Skin epidermis (tissue), 12 donors: Measurements from ENCODE around the gene CTNNA3.
"Not testable (repeated sequence)": the region's sequence is repeated elsewhere in the genome, so short reads cannot be mapped to it uniquely, and the experiment has no call there.

Experiments used
- H3K27ac ChIP-seq, 21 experiments: fragments of 200-600 bp; sonication (generic) in 11 of 21; one replicate each; pipeline ENCODE4 v1.5.0; 2020; ENCODE audit warnings: mild to moderate bottlenecking in 3 of 21, inconsistent platforms in 2 of 21, moderate library complexity in 2 of 21
- H3K4me3 ChIP-seq, 7 experiments: fragments of 200-600 bp; sonication (generic) in 2 of 7; one replicate each; pipeline ENCODE4 v1.5.0; 2020; ENCODE audit warnings: inconsistent platforms in 2 of 7, mild to moderate bottlenecking in 2 of 7, moderate library complexity in 1 of 7

CTNNA3 gene

DNA sequence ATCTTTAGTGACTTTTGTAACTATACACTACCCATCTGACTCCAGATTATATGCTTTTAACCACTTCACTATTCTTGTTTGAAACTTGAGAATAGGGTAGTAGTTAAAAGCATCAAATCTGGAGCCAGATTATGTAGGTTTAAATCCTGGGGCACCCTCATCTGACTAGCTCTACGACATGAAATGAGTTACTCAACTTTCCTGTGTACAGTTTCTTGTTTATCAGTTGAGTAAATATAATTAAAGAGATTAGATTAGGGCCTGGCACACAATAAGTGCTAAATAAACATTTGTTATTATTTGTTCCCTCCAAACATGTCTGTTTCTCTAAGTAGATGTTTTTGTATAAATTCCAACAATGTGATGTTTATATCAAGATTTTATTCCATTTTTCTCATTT lies 1255.4 kb downstream of the CTNNA3 start:
- Histone ChIP-seq H3K4me3 (no peak overlapping the region), H3K27ac (no peak overlapping the region)

DNA sequence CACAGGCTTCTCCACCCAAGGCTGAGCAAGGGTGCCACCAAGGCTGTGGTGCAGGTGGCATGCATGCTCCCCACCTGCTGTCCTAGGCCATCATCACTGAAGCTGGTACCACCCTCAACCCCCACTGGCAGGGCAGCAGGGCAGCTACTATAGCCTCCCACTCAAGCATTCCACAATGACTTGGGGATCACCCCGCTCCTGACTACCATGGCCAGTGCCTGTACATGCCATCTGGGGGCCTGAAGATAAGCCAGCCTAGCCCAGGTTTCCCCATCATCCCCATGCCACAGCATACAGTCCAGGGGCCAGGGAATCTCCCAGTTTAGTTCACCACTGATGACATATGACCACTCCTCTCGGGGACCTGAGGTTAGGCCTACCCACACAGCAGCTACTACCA lies 1281.1 kb downstream of the CTNNA3 start:
- Histone ChIP-seq H3K4me3 (no peak overlapping the region), H3K27ac (no peak overlapping the region)

DNA sequence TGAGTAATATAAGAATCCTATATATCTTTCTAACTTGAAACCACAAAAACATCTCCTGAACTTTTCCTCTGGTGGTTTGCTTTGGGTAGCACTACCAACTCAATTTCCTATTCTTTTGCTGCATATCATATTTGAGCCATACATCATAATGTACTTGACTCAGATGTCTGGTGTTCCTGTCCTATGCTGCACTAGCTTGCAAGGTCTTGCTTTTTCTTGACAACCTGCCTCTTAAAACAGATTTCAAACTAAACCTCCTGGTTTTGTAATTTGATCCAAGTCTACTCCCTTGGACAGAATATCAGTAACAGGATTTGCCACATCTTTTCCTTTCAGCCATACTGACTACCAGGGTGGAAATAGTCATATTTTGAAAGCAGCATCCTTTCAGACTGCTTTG lies 1290.4 kb downstream of the CTNNA3 start:
- H3K4me3 ChIP-seq: no peak overlapping the region
- no peak overlapping the region for H3K27ac ChIP-seq

DNA sequence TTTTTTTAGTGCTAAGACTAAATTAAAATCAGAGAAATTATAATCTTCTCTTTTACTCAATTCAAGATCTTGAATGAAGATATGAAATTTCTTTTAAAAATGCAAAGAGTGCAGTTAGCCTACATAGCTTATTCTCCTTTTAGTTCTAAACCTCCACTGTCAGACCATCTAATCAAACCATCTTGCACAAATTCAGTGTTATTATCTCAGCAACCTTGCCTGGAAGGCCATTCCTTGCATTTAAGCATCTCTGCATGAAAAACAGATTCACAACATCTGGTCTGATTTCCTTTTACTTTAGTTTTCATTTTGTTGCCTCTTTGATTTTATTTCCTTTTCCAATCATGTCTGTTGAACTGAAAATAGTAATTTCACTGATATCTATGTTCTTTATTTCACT lies 1297.3 kb downstream of the CTNNA3 start:
- no peak overlapping the region for H3K27ac ChIP-seq
- H3K4me3 ChIP-seq: no peak overlapping the region

DNA sequence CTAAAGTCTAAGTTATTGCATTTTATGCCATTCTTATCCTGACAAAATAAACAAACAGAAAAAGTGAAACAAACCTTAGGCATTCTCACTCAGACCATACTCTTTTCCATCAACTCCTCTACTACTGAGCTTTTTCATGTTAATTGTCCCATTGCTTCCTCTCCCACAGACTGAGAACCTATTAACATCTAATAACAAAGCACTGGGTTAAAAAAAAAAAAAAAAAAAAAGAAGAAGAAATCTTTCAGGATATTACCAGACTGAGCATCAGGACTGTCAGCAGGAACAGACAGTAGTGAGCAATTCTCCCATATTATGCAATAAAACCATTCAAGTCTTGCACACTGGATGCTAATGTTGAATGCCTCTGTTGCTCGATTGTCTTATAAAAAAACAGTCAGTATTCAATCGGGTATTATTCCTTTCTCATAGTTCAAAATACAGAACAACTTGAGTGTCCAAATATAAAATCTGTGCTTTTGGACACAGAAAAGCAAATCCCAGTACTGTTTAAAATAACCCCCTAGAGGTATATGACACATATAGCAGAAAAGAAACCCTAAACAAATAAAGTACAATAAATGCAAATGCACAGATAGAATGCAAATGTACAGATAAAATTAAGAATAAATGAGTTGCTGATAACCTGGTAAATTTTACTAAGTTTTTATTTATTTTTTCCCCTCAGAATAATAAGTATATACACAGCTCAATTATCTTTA lies 1301.5 kb downstream of the CTNNA3 start:
- H3K27ac ChIP-seq: no peak overlapping the region
- H3K4me3 ChIP-seq: no peak overlapping the region

DNA sequence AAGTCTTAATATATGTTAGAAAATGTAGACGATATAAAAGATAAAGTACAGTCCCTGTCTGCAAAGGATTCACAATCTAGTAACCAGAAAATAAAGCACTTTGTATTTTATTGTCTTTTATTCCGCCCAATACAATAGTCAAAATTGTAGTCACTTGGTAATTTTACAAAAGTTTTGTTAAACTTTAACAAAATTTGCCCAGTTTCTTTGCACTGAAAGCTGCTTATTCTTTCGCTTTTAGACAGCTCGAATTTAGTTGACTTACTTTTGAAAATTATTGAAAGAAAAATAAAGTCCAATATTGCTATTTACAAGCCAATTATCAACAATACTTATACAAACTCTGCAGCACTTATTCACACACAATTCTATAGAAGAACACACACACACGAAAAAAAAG lies 1305.1 kb downstream of the CTNNA3 start:
- H3K4me3 ChIP-seq: no peak overlapping the region
- H3K27ac ChIP-seq: no peak overlapping the region

DNA sequence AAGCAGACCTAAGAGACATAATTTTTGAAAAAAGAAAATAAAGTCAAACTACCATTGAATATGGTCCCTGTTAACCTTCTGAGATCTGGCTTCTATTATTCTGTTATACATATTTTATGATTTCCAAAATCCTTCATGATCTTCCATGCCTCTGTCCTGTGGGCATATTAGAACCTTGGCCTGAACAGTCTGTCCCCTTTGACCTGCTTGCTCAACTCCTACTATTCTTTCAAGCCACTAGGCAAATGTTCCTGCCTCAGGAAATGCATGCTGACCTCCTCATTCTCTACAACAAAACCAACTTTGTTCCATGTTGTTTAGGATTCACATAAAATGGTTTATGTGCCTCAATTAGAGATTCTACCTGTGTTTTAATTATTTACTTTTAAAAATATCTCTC lies 1315.0 kb downstream of the CTNNA3 start:
- Histone ChIP-seq H3K4me3 (no peak overlapping the region), H3K27ac (no peak overlapping the region)

DNA sequence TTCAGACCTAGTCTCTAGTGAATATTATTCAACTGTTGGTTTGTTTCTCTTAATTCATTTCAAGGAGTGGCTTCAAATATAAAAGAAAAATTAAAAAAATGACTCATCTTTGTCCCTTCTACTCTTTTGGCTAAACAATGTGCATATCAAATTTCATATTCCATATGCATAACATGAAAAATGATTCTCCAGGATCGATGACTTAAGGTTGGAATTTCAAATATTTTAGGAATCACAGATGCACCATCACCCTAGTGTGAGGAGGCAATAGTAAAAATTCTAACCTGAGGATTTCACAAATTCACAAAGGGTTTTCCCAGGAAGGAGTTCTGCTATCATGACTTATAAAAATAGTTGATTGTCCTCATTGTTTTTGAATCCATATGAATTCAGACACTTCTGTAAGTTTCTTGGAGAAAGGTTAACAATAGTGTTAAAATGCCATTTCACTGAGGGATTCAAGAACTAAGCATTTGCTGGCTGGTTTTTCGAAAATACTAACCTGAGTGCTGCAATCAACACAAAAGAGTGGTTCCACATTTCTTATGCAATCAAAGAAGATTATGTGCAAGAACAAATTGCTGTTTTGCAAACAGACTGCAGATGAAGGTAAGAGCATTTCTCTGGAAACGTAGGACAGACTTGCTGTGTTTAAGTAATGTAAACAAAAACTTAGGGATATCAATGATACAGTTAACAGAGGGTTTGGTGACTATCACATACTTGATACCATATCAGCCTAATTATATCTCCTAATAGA lies 1317.7 kb downstream of the CTNNA3 start:
- H3K27ac ChIP-seq: no peak overlapping the region
- no peak overlapping the region for H3K4me3 ChIP-seq

DNA sequence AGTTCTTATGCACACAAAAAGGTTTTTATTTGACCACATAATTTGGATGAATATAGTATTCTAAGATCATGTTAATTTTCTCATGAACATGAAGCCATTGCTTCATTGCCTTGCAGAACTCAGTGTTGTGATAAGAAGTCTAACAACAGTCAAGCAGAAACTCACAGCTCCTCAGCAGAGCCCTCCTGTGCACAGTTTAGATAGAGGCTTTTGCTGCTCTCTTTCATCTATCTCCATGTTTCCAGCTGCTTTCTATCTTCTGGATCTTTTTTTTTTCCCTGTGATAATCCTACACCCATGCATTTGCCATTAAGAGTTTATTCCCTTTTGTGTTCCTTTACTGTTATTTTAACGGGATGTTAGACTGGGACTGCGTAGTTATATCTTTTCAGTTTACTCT lies 1327.8 kb downstream of the CTNNA3 start:
- Histone ChIP-seq H3K27ac (no peak overlapping the region), H3K4me3 (no peak overlapping the region)

DNA sequence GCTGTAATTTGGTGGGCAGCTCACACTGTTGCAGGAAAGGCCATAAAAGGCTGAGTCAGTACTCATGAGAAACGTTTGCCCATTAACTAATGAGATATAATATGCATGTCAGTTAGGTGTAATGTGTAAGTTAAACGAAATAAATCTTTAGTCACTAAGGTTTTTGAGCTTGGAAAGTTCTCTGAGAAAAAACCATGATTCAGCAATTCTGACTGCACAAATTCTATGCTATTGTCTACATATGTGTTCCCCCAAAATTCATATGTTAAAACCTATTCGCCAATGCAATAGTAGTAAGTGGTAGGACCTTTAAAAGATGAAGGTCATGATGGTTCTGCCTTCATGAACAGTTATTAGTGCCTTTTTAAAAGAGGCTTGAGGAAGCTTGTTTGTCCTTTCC lies 1329.8 kb downstream of the CTNNA3 start:
- Histone ChIP-seq H3K27ac (no peak overlapping the region), H3K4me3 (no peak overlapping the region)

DNA sequence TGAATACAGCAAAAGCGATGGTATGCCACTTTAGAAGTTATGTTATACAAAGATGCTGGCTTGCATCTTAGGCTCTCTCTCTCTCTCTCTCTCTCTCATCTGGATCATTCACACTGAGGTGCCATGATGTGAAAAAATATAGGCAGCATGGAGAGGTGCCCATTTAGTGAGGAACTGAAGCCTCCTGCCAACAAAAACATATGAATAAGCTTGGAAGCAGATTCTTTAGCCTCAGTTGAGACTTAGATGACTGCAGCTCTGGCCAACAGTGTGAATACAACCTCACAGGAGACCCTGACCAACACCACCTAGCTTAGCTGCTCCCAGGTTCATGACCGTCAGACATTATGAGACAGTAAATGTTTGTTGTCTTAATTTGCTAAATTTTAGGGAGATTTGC lies 1330.3 kb downstream of the CTNNA3 start:
- no peak overlapping the region for H3K27ac ChIP-seq
- no peak overlapping the region for H3K4me3 ChIP-seq

DNA sequence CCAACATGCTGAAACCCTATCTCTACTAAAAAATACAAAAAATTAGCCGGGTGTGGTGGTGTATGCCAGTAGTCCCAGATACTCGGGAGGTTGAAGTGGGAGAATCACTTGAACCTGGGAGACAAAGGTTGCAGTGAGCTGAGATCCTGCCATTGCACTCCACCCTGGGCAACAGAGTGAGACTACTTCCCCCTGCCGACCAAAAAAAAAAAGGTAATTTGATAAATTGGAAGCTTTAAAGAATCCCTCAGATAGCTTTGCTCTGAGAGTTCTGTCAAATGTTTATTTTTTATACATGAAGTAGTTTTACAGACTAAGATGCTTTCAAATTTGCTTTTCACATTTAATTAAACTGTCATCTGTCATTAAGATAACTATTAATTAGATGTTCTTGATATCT lies 1333.5 kb downstream of the CTNNA3 start:
- no peak overlapping the region for H3K4me3 ChIP-seq
- H3K27ac ChIP-seq: no peak overlapping the region

DNA sequence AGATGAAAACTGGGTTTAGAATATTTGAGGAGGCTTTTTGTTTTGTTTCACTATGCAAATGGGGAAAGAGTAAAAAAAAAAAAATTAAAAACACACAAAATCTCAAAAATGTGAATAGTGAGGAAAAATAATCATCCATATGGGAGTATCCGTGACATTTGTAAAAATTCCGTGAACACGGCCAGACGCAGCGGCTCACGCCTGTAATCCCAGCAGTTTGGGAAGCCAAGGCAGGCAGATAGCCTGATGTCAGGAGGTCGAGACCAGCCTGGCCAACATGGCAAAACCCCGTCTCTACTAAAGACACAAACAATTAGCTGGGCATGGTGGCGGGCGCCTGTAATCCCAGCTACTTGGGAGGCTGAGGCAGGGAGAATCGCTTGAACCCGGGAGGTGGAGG lies 1342.2 kb downstream of the CTNNA3 start:
- not testable (repeated sequence) for H3K27ac ChIP-seq

DNA sequence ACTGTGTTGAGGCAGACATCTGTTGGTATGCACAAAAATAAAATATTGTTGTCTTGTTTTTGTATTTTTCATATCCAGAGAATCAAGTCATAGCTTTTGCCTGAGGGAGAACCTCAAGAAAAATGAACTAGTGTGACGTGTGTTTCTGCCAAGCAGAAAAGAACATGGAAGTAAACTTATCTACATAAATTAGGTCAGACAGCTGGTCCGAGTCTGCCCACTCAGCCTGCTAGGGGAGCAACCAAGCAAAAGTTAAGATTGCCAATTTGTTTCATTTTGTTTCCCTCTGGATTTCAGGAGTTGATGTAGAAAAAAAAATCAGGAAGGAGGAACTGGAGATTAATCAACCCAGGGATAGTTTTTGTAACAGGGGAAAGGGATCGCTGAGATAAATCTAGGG lies 1342.6 kb downstream of the CTNNA3 start:
- Histone ChIP-seq H3K27ac (no peak overlapping the region), H3K4me3 (no peak overlapping the region)

More for the DNA sequence above, 1342.2 kb downstream of the CTNNA3 start:
- H3K4me3 ChIP-seq: not testable (repeated sequence)

DNA sequence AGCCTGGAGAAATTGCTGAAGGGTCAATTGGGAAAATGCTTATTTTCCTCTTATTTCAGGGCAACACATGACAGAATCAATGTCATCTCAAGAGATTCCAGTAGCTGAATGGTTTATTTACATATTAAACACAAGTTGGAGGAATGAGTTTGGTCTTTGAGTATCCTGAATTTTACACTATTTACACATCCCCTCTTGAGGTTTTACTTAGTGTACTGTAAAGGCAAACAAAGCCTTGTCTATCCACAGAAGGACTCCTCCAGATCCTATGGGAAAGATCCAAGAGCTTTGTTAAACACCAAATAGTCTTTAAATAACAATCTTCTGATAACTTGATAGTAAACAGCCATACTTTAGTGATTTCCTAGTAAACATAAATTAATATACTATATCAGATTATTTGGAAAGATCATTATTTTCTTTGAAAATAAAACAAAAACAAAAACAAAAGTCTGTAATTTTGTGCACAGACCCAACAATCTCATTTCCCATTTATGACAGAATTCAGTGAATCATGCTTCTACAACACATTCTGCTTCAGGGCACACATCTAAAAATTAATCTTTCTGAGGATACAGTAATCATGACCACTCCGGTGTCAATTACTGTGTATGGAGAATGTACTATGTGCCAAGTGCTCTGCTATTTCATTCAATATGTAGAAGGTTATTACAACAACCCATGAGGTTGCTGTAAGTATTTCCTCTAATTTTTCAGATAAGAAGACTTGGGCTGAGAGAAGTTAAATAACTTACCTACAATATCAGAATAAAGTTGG lies 1345.2 kb downstream of the CTNNA3 start:
- Histone ChIP-seq H3K27ac (no peak overlapping the region), H3K4me3 (no peak overlapping the region)

DNA sequence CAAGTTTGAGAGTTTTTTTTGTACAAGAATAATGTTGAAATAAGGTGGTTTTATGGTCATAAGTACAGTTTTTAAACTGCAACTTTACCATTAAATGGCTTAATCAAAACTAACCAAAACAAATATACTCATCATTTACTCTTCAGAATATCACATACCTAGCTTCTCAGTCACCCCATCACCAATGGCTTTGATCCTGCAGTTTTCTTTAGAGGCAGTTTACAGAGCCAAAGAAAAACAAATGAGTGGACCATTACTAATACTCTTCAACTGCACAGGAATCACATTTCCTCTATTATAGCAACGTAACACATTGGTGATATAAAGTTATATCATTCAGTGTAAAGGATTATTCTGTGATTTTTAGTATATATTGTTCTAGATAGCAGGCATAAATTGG lies 1346.3 kb downstream of the CTNNA3 start:
- Histone ChIP-seq H3K27ac (no peak overlapping the region), H3K4me3 (no peak overlapping the region)

DNA sequence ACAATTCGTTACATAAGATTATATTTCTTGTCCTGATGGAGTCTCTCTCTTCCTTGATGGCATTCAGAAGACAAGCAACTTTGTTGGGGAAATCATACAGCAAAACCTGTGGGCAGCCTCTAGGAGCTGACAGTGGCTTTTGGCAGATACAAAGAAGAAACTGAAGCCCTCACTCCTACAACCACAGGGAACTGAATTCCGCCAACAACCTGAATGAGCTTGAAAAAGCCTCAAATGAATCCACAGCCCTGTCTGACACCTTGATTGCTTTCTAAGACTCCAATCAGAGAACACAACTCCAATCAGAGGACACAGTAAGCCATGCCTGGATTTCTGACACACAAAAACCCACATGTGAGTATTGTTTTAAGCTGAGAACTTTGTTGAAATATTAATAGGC lies 1346.9 kb downstream of the CTNNA3 start:
- no peak overlapping the region for H3K4me3 ChIP-seq
- no peak overlapping the region for H3K27ac ChIP-seq

DNA sequence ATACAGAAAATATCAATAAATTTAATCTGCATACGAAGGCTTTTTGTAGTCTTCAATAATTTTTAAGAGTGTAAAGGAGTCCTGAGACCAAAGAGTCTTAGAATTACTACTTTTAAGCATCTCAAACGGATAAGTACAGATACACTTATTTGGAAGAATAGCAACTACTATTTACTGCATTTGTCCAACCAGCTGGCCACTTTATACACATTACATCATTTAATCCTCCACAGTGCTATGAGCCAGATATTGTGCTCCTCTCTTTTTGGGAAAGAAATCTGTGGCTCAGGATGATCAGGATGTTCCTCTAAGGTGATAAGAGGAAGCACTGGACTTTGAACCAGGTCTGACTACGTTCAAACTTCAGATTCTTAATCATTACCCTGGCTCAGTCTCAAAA lies 1358.8 kb downstream of the CTNNA3 start:
- Histone ChIP-seq H3K27ac (no peak overlapping the region), H3K4me3 (no peak overlapping the region)

DNA sequence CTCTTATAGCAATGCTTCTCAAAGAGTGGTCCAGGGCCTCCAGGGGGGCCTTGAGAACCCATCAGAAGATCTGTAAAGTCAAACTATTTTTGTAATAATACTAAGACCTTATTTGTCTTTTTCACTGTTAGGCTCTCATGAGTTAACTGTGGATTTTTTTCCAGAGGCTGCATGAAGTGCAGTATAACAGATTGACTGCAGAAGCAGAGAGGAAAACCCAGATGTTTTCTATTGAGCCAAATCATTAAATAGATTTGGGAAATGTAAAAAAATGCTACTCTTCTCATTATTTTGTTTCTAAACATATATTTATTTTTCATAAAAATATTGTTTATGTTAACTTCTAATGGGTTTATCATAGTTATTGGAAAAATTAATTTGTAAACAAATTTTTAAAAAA lies 1359.2 kb downstream of the CTNNA3 start:
- H3K27ac ChIP-seq: no peak overlapping the region
- no peak overlapping the region for H3K4me3 ChIP-seq

DNA sequence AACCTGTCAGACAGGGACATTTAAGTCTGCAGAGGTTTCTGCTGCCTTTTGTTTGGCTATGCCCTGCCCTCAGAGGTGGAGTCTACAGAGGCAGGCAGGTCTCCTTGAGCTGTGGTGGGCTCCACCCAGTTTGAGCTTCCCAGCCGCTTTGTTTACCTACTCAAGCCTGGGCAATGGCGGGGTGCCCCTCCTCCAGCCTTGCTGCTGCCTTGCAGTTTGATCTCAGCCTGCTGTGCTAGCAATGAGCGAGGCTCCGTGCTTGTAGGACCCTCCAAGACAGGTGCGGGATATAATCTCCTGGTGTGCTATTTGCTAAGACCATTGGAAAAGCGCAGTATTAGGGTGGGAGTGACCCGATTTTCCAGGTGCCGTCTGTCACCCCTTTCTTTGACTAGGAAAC lies 1360.2 kb downstream of the CTNNA3 start:
- H3K27ac ChIP-seq, H3K4me3 ChIP-seq: not testable (repeated sequence)

DNA sequence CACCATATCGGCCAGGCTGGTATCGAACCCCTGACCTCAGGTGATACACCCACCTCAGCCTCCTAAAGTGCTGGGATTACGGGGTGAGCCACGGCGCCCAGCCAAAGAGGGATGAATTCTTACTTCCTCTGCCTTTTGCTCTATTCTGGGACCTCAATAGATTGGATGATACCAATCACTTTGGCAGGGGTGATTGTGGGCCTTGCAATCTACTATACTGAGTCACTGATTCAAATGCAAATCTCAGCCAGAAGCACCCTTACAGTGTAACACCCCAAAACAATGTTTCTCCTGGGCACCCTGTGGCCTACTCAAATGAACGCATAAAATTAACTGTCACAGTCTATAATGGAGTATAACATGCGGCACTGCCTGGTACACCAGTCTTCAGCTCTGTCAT lies 1366.8 kb downstream of the CTNNA3 start:
- no peak overlapping the region for H3K27ac ChIP-seq
- H3K4me3 ChIP-seq: no peak overlapping the region
